Measurements from ENCODE around the gene MEF2D. TPM values are rescaled to one million over a fixed set of nuclear protein-coding genes. Genes with fewer than 3 reads are reported as not detected.

The MEF2D gene
- total RNA-seq, 1 donor from 2014 or later, result 10.6 TPM

GRCh38 chr1:156434989-156435544 is 65.5 kb downstream of the MEF2D start:
- H3K4me3 ChIP-seq (ENCODE audit: low read depth, low read length), result peak overlapping the region; percentile 16
- TF ChIP-seq CTCF (conservative IDR thresholded peaks at IDR 0.05; ENCODE audit: low read depth, low read length), result no peak
- DNase-seq (ENCODE audit: low read depth), result no peak

GRCh38 chr1:156433602-156434001 is 67.0 kb downstream of the MEF2D start:
- DNase-seq (ENCODE audit: low read depth), result no peak
- no peak overlapping the region for H3K4me3 ChIP-seq (ENCODE audit: low read depth, low read length)
- TF ChIP-seq CTCF (conservative IDR thresholded peaks at IDR 0.05; ENCODE audit: low read depth, low read length), result no peak

GRCh38 chr1:156433032-156433431 is 67.5 kb downstream of the MEF2D start:
- no peak for DNase-seq (ENCODE audit: low read depth)
- no peak overlapping the region for H3K4me3 ChIP-seq (ENCODE audit: low read depth, low read length)
- TF ChIP-seq CTCF (conservative IDR thresholded peaks at IDR 0.05; ENCODE audit: low read depth, low read length), result no peak

GRCh38 chr1:156432669-156433018 is 67.9 kb downstream of the MEF2D start:
- no peak overlapping the region for H3K4me3 ChIP-seq (ENCODE audit: low read depth, low read length)
- no peak for DNase-seq (ENCODE audit: low read depth)
- TF ChIP-seq CTCF (conservative IDR thresholded peaks at IDR 0.05; ENCODE audit: low read depth, low read length), result no peak

- TF ChIP-seq CTCF (conservative IDR thresholded peaks at IDR 0.05; ENCODE audit: low read depth, low read length), result no peak
- DNase-seq (ENCODE audit: low read depth), result no peak
- H3K4me3 ChIP-seq (ENCODE audit: low read depth, low read length), result no peak overlapping the region
These were observed 68.6 kb downstream of the MEF2D start for GRCh38 chr1:156431769-156432668.

- DNase-seq (ENCODE audit: low read depth), result no peak
- no peak for TF ChIP-seq CTCF (conservative IDR thresholded peaks at IDR 0.05; ENCODE audit: low read depth, low read length)
- H3K4me3 ChIP-seq (ENCODE audit: low read depth, low read length), result no peak overlapping the region
These were observed 69.2 kb downstream of the MEF2D start for GRCh38 chr1:156431366-156431765.
